K562 (cell line): ENCODE measurements around the gene MAP2K3. TPM values are rescaled to one million over a fixed set of nuclear protein-coding genes. Genes with fewer than 3 reads are reported as not detected.
A peak's percentile ranks its signal among the peaks of the same experiment; 100 is the strongest.

ENCODE experiments used
- ATAC-seq: fragments of 200-7000 bp; cut with Tn5 transposase; 3 replicates; pipeline ENCODE4 v1.9.1; 2020; ENCODE audit warnings: moderate library complexity
- BruUV-seq: library from RNA; stranded (reverse); fragments of 400-500 nt; replicated peaks from 2 replicates; lab custom pipeline; 2021; lab: Mats Ljungman, UMichigan
- CTCF ChIA-PET: fragments of 300-600 bp; formaldehyde crosslinking; extraction: SDS; loops from one replicate; lab custom pipeline; 2021; ENCODE audit warnings: low intra/inter-chr PET ratio; lab: Yijun Ruan, JAX
- POLR2A ChIA-PET: fragments of 300-600, 350-650 bp; sonication (Branson Sonifier 250); formaldehyde crosslinking; extraction: SDS; loops from one replicate; lab custom pipeline; 2021; ENCODE audit warnings: antibody characterized with exemption, inconsistent platforms; lab: Yijun Ruan, JAX
- DNase-seq, 4 experiments: peaks; one replicate each; pipeline versions ENCODE4 v3.0.0 to v3.0.0-alpha.2; 2011 to 2018; ENCODE audit warnings: low spot score in 3 of 4, mixed read lengths in 3 of 4; ENCODE audit errors: extremely low read depth in 1 of 4
- FAIRE-seq: peaks from 2 replicates; lab custom pipeline; 2011; peaks lifted over from hg19 to GRCh38; lab: Jason Lieb, UNC
- H2AFZ ChIP-seq: 2 replicates; pipeline ENCODE4 v1.6.0; 2011; ENCODE audit warnings: low read depth, low read length, control low read depth, inconsistent platforms
- H3K27ac ChIP-seq: fragments of 200-600 bp; 3 replicates; pipeline ENCODE4 v1.8.0; 2011; ENCODE audit warnings: low read depth, mild to moderate bottlenecking, control low read depth, inconsistent platforms, low read length, moderate library complexity, mixed read lengths; ENCODE audit errors: extremely low read depth
- H3K27me3 ChIP-seq, 2 experiments: fragments of 300-600 bp in 1 of 2; 2 replicates in 1 of 2; 3 replicates in 1 of 2; pipeline versions ENCODE4 v1.6.0 to v1.8.0; 2011; ENCODE audit warnings: inconsistent platforms in 2 of 2, low read length in 2 of 2, mild to moderate bottlenecking in 1 of 2, mixed read lengths in 1 of 2, moderate library complexity in 1 of 2; ENCODE audit not compliant: control insufficient read depth in 2 of 2, insufficient read depth in 2 of 2
- H3K36me3 ChIP-seq: fragments of 300-600 bp; 3 replicates; pipeline ENCODE4 v1.8.0; 2011; ENCODE audit warnings: mild to moderate bottlenecking, low read length, inconsistent platforms; ENCODE audit not compliant: control insufficient read depth, insufficient read depth
- H3K4me1 ChIP-seq, 2 experiments: fragments of 200-600 bp in 1 of 2; replicated peaks in 1 of 2; 2 replicates in 1 of 2; 3 replicates in 1 of 2; pipeline versions ENCODE4 v1.5.1 to v1.8.0; 2011; ENCODE audit warnings: inconsistent platforms in 2 of 2, low read length in 2 of 2, mild to moderate bottlenecking in 1 of 2, mixed read lengths in 1 of 2, moderate library complexity in 1 of 2; ENCODE audit not compliant: control insufficient read depth in 2 of 2, insufficient read depth in 2 of 2
- H3K4me2 ChIP-seq: 2 replicates; pipeline ENCODE4 v1.6.1; 2011; ENCODE audit warnings: low read length, control low read depth, inconsistent platforms, mixed read lengths; ENCODE audit not compliant: insufficient read depth
- H3K4me3 ChIP-seq: fragments of 200-600 bp; sonication (generic), shearing (Covaris generic); 2 replicates; pipeline ENCODE4 v1.5.1; 2016; ENCODE audit warnings: control low read depth, inconsistent platforms
- H3K79me2 ChIP-seq: fragments of 200-600 bp; 3 replicates; pipeline ENCODE4 v1.8.0; 2011; ENCODE audit warnings: low read length, inconsistent platforms; ENCODE audit not compliant: control insufficient read depth, insufficient read depth
- H3K9ac ChIP-seq, 2 experiments: 2 replicates each; pipeline versions ENCODE4 v1.6.0 to v1.6.1; 2011; ENCODE audit warnings: low read depth in 2 of 2, low read length in 2 of 2, control low read depth in 1 of 2, inconsistent platforms in 1 of 2, mild to moderate bottlenecking in 1 of 2, mixed read lengths in 1 of 2; ENCODE audit not compliant: insufficient read depth in 1 of 2
- H3K9me1 ChIP-seq: one replicate; pipeline ENCODE4 v1.6.0; 2011; ENCODE audit warnings: inconsistent platforms, mild to moderate bottlenecking, low read length, moderate library complexity; ENCODE audit not compliant: control insufficient read depth, insufficient read depth
- H3K9me3 ChIP-seq: replicated peaks from 2 replicates; pipeline ENCODE4 v1.5.1; 2011; ENCODE audit warnings: low read depth, low read length, inconsistent platforms; ENCODE audit not compliant: control insufficient read depth, insufficient read depth
- H4K20me1 ChIP-seq: replicated peaks from 2 replicates; pipeline ENCODE4 v1.6.1; 2011; ENCODE audit warnings: low read length, inconsistent platforms, mixed read lengths; ENCODE audit not compliant: control insufficient read depth, insufficient read depth
- BCOR ChIP-seq: fragments of 450-650 bp; IDR thresholded peaks from 2 replicates; pipeline ENCODE4 v1.6.1; 2016
- DACH1 ChIP-seq: fragments of 450-650 bp; IDR thresholded peaks from 2 replicates; pipeline ENCODE4 v1.6.1; 2018; ENCODE audit not compliant: partially characterized antibody
- FOXK2 ChIP-seq, 2 experiments: fragments of 450-650 bp; IDR thresholded peaks in 1 of 2; conservative IDR thresholded peaks in 1 of 2; 2 replicates each; pipeline ENCODE4 v1.6.1; 2016; ENCODE audit warnings: low read depth in 2 of 2, mild to moderate bottlenecking in 1 of 2
- NFYB ChIP-seq: IDR thresholded peaks from 2 replicates; pipeline ENCODE4 v1.6.1; 2011; ENCODE audit warnings: mild to moderate bottlenecking, moderate library complexity; ENCODE audit not compliant: insufficient read length; ENCODE audit errors: extremely low read depth
- RBM25 ChIP-seq: fragments of 200-400 bp; formaldehyde crosslinking; IDR thresholded peaks from 2 replicates; pipeline ENCODE4 v1.6.1; 2018; ENCODE audit warnings: low read length, low read depth, moderate library complexity; ENCODE audit not compliant: severe bottlenecking
- TBL1XR1 ChIP-seq, 2 experiments: IDR thresholded peaks; 2 replicates each; pipeline ENCODE4 v1.6.1; 2012; ENCODE audit warnings: improper control_type of control experiment in 2 of 2, low read length in 2 of 2, mild to moderate bottlenecking in 1 of 2
- TOE1 ChIP-seq, 2 experiments: fragments of 450-650 bp in 1 of 2; sonication (generic) in 1 of 2; formaldehyde crosslinking in 1 of 2; IDR thresholded peaks; 2 replicates each; pipeline versions ENCODE4 v1.7.1 to v1.8.0; 2016 to 2022; ENCODE audit warnings: borderline replicate concordance in 2 of 2, mild to moderate bottlenecking in 2 of 2, antibody characterized with exemption in 1 of 2, inconsistent platforms in 1 of 2, low read depth in 1 of 2, missing genetic modification reagents in 1 of 2, moderate library complexity in 1 of 2
- ZNF3 ChIP-seq: fragments of 250-450 bp; sonication (Bioruptor Pico); IDR thresholded peaks from 2 replicates; pipeline ENCODE4 v1.5.0; 2021; ENCODE audit warnings: mild to moderate bottlenecking, moderate library complexity
- WGBS: fragments of 100-300 bp; shearing (Covaris generic); methylation state at CpG from one replicate; pipeline ENCODE4 v1.1.6; 2016; ENCODE audit warnings: low coverage, mixed read lengths; ENCODE audit not compliant: insufficient coverage; ENCODE audit errors: missing lambda C conversion rate; 5-methylcytosine and 5-hydroxymethylcytosine counted together
- in situ Hi-C: fragments of 300-500 bp; cut with MboI; formaldehyde crosslinking; loops from 4 replicates; pipeline ENCODE4 v1.15.0; 2018; ENCODE audit warnings: inconsistent platforms, mixed read lengths
- intact Hi-C: fragments of 100-400 bp; cut with micrococcal nuclease; formaldehyde crosslinking; loops from 2 replicates; pipeline ENCODE4 v1.14.2; 2022
- polyA plus RNA-seq, 8 experiments: library from polyadenylated mRNA; depleted of rRNA in 4 of 8; stranded (reverse) in 5 of 8; unstranded in 3 of 8; fragments of >200 nt; fragmentation: Nextera tagmentation in 2 of 8; fragmentation: Illumina TruSeq in 1 of 8; extraction: Ambion mirVana in 2 of 8; extraction: Trizol in 1 of 8; gene quantifications; 2 replicates each; pipeline versions ENCODE4 v1.2.1 to v1.2.3, GENCODE V29; 2011 to 2014; ENCODE audit warnings: inconsistent platforms in 1 of 8, missing spikeins in 1 of 8
- total RNA-seq, 7 experiments: library from RNA; depleted of rRNA in 6 of 7; stranded (reverse); fragments of >200 nt in 6 of 7; fragmentation: Illumina TruSeq in 2 of 7; extraction: Trizol in 2 of 7; gene quantifications; 2 replicates each; pipeline versions ENCODE4 v1.2.1 to v1.2.3, GENCODE V29; 2011 to 2021; ENCODE audit warnings: low replicate concordance in 1 of 7
- TF ChIP-seq, protein P1 (sequence below): fragments of 250-450 bp; sonication (Bioruptor Pico); IDR thresholded peaks from 2 replicates; pipeline ENCODE4 v1.5.0; 2021
- TF ChIP-seq, protein P2 (sequence below): sonication (generic); formaldehyde crosslinking; IDR thresholded peaks from 2 replicates; pipeline ENCODE4 v1.8.0; 2022; ENCODE audit warnings: missing genetic modification reagents, mild to moderate bottlenecking, borderline replicate concordance

MAP2K3 gene
- total and polyA plus RNA-seq, 9 of the 15 experiments (the other 6 are each of a cell fraction or from before 2014, with no cell fraction given): 0.18 to 14.8 (median 3.5) TPM

DNA sequence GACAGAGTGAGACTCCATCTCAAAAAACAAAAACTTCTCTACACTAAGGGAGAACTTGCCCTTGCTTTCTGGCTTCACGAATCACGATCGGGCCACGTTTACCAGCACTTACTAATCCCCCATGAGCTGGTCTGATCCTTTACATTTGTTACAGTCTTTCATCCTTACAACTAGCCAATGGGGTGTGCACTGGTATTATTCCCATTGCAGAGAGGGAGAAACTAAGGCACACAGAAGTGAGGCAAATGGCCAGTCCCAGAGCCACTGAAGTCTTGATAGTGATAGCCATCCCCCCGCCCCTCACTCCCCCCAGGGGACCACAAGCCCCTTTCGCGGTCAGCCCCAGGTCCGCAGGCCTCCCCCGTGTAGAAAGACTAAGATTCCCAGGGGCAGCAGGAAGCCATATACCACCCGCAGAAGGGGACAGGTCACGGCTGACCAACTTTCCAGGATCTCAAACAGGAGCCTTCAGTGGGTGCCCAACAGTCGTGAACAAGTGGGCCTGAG, 32.2 kb upstream of the MAP2K3 start:
- Histone ChIP-seq H3K4me3 (peak overlapping the region; percentile 47), H3K4me1 (peaks cover 12 to 22% of the 10 kb centered on the region in 2 experiments; a peak in 4 of 5 replicates), H3K9ac (peak overlapping the region in 1 of 2 experiments; percentile 88; a peak in 3 of 4 replicates), H3K9me1 (no peaks in the 10 kb centered on the region), H3K36me3 (no peaks in the 10 kb centered on the region), H4K20me1 (peaks cover 10% of the 10 kb centered on the region), H3K9me3 (no peaks in the 10 kb centered on the region), H3K4me2 (peak overlapping the region; percentile 82), H2AFZ (no peak overlapping the region), H3K27me3 (no peaks in the 10 kb centered on the region), H3K27ac (no peak overlapping the region), H3K79me2 (no peaks in the 10 kb centered on the region)
- DNase-seq (no peak), FAIRE-seq (no peak), ATAC-seq (no peak)
- TSS peak; percentile 69 for BruUV-seq
- in situ Hi-C loops (no loop called here), intact Hi-C loops (no loop called here)
- CTCF ChIA-PET: no interaction called here
- WGBS: 21% methylated on average over 9 of the region's 12 CpGs
- TF ChIP-seq BCOR: peak; percentile 41; the same call in 1 of the 2 replicates
- peak; percentile 53 for TF ChIP-seq RBM25
- TF ChIP-seq TBL1XR1 (IDR thresholded peaks at IDR 0.05; ENCODE audit: low read length in 2 of 2): no peak
- POLR2A ChIA-PET: no interaction called here

DNA sequence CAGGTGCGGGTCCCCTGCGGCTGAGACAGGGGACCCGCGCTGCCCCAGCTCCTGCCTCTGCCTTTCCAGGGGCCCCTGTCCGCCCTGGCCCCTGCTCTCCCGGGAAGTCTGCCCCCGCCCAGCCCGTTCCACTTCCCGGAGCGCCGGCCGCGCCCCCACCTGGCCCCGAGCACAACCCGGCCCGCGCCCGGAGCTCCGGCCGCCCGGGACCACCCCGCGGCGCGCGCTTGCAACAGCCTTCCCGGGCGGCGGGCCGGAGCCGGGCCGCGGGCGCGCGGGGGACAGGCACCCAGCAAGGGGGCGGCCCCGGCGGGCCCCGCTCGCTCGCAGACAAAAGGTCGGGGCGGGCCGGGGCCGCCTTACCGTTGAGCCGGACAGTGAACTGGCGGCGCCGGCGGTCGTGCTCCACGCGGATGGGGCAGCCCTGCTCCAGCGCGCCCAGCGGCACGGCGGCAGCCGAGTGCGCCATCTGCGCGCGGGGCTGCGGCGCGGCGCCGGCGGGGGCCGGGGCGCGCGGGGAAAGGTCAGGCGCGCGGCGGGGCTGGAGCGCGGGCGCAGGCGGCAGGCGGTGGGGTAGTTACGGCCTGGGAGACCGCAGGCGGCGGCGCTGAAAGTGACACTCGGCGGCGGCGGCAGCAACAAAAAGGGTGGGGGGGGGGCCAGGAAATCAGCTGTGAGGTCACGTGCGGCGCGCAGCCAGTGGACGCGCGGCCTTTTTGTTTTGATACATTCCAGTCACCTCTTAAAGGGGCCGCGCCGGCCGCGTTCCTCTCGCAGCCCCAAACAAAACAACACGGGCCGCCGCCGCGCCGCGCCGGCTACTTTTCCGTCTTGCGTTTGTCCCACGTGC, 31.5 kb upstream of the MAP2K3 start, which contains the start of gene NATD1:
TSS of gene NATD1 (minus strand) at position 615 of the 850 bp plus-strand sequence. CDS start at position 469, 146 bp downstream.
- Histone ChIP-seq H3K4me3 (peak within 1 kb of the TSS; percentile 47), H4K20me1 (peaks cover 4% of the 10 kb centered on the region; the same call in 1 of the 2 replicates), H3K9ac (peak within 1 kb of the TSS; percentile 31 to 88; a peak in 3 of 4 replicates), H3K9me1 (no peaks in the 10 kb centered on the region), H3K27me3 (no peaks in the 10 kb centered on the region), H3K79me2 (no peaks in the 10 kb centered on the region), H3K27ac (peak within 1 kb of the TSS; percentile 57; the same call in 1 of the 3 replicates), H3K4me1 (peaks cover 12 to 23% of the 10 kb centered on the region in 2 experiments; a peak in 4 of 5 replicates), H2AFZ (peak within 1 kb of the TSS; percentile 74), H3K36me3 (no peaks in the 10 kb centered on the region), H3K9me3 (no peaks in the 10 kb centered on the region), H3K4me2 (peak within 1 kb of the TSS; percentile 82)
- POLR2A ChIA-PET: interaction anchor here (0.6 kb wide), 1 partner anchor 74 kb away, joined by 3 read pairs; no protein-coding TSS in a partner anchor
- intact Hi-C loops (no loop called here), in situ Hi-C loops (no loop called here)
- WGBS: 0% methylated on average over 9 of the region's 117 CpGs
- BruUV-seq: no TSS peak
- CTCF ChIA-PET: no interaction called here
- FAIRE-seq: peak; percentile 69
- peak; percentile 82 for ATAC-seq
- peak; percentile 79 to 87 (median 82) for DNase-seq
- TF ChIP-seq DACH1 (peak; percentile 95), FOXK2 (conservative IDR thresholded peaks at IDR 0.05 in 1 of 2, IDR thresholded peaks at IDR 0.05 in 1 of 2; ENCODE audit: low read depth in 2 of 2) (peak; percentile 52 to 56; a peak in 3 of 4 replicates), TOE1 (IDR thresholded peaks at IDR 0.05; ENCODE audit: borderline replicate concordance) (peak; percentile 82; the same call in 1 of the 2 replicates), TOE1 (CRISPR knock-in tag; IDR thresholded peaks at IDR 0.05; ENCODE audit: borderline replicate concordance, low read depth) (no peak), ZNF3 (CRISPR knock-in tag) (no peak), NFYB (peak; percentile 66)
- TF ChIP-seq, protein P1, sequence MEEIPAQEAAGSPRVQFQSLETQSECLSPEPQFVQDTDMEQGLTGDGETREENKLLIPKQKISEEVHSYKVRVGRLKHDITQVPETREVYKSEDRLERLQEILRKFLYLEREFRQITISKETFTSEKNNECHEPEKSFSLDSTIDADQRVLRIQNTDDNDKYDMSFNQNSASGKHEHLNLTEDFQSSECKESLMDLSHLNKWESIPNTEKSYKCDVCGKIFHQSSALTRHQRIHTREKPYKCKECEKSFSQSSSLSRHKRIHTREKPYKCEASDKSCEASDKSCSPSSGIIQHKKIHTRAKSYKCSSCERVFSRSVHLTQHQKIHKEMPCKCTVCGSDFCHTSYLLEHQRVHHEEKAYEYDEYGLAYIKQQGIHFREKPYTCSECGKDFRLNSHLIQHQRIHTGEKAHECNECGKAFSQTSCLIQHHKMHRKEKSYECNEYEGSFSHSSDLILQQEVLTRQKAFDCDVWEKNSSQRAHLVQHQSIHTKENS (CRISPR knock-in tag): no peak
- TF ChIP-seq, protein P2, sequence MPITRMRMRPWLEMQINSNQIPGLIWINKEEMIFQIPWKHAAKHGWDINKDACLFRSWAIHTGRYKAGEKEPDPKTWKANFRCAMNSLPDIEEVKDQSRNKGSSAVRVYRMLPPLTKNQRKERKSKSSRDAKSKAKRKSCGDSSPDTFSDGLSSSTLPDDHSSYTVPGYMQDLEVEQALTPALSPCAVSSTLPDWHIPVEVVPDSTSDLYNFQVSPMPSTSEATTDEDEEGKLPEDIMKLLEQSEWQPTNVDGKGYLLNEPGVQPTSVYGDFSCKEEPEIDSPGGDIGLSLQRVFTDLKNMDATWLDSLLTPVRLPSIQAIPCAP (CRISPR knock-in tag): no peak
